Lung (tissue), 12 donors: Measurements from ENCODE around the gene SYNE1. TPM values are rescaled to one million over a fixed set of nuclear protein-coding genes. Genes with fewer than 3 reads are reported as not detected.

Experiments used
- ATAC-seq: fragments of 200-7000 bp; cut with Tn5 transposase; one replicate; pipeline ENCODE4 v1.9.1; 2020; ENCODE audit warnings: moderate number of reproducible peaks; ENCODE audit not compliant: insufficient read depth, low FRiP score
- DNase-seq, 3 donors: peaks; one replicate each; pipeline ENCODE4 v3.0.0-alpha.2; 2013 to 2017
- H3K27ac ChIP-seq, 2 donors: one replicate each; pipeline ENCODE4 v1.5.1; 2013; ENCODE audit warnings: mild to moderate bottlenecking in 2 of 2, moderate library complexity in 2 of 2, control low read depth in 1 of 2, inconsistent platforms in 1 of 2, low read depth in 1 of 2, low read length in 1 of 2
- H3K27me3 ChIP-seq, 3 donors: one replicate each; pipeline ENCODE4 v1.5.1; 2013; ENCODE audit warnings: low read length in 2 of 3; ENCODE audit not compliant: control insufficient read depth in 3 of 3, insufficient read depth in 3 of 3
- H3K36me3 ChIP-seq, 4 donors: one replicate each; pipeline ENCODE4 v1.5.1; 2013; ENCODE audit warnings: low read length in 4 of 4, mild to moderate bottlenecking in 1 of 4, moderate library complexity in 1 of 4; ENCODE audit not compliant: control insufficient read depth in 4 of 4, insufficient read depth in 4 of 4
- H3K4me1 ChIP-seq, 5 donors: one replicate each; pipeline ENCODE4 v1.5.1; 2013; ENCODE audit warnings: low read length in 5 of 5, mild to moderate bottlenecking in 2 of 5, moderate library complexity in 1 of 5; ENCODE audit not compliant: control insufficient read depth in 5 of 5, insufficient read depth in 5 of 5
- H3K4me3 ChIP-seq: one replicate; pipeline ENCODE4 v1.5.1; 2013; ENCODE audit warnings: mild to moderate bottlenecking, control low read depth, moderate library complexity
- H3K9ac ChIP-seq, 2 donors: one replicate each; pipeline ENCODE4 v1.5.1; 2013; ENCODE audit warnings: low read length in 2 of 2, control low read depth in 1 of 2; ENCODE audit not compliant: insufficient read depth in 1 of 2
- H3K9me3 ChIP-seq, 4 donors: one replicate each; pipeline ENCODE4 v1.5.1; 2013; ENCODE audit warnings: low read length in 3 of 4, mild to moderate bottlenecking in 1 of 4, moderate library complexity in 1 of 4; ENCODE audit not compliant: control insufficient read depth in 4 of 4, insufficient read depth in 3 of 4
- WGBS, 2 donors: extraction: QIAGEN DNeasy Blood & Tissue Kit; methylation state at CpG; one replicate each; pipeline ENCODE4 v1.1.7; 2013; 5-methylcytosine and 5-hydroxymethylcytosine counted together
- polyA plus RNA-seq, 2 donors: library from polyadenylated mRNA; stranded (reverse); fragments of 200-250 nt; gene quantifications; one replicate each; pipeline ENCODE4 v1.2.1, GENCODE V29; 2013
- total RNA-seq, 2 donors: library from RNA; depleted of rRNA in 1 of 2; stranded (reverse); fragments of >200 nt in 1 of 2; gene quantifications; one replicate each; pipeline ENCODE4 v1.2.1, GENCODE V29; 2014 to 2021
- TF ChIP-seq, protein P1 (sequence below): IDR thresholded peaks from 2 replicates; pipeline ENCODE4 v1.5.1; 2012; ENCODE audit warnings: mild to moderate bottlenecking; ENCODE audit errors: control extremely low read depth, extremely low read depth
- donor health status: control.
- donor health status: control.
- donor health status: Bipolar disorder and iron deficiency.
- donor health status: healthy.
- donor health status: DM: yes; HTN: yes; CAD: no.

SYNE1 gene
- total and polyA plus RNA-seq, 4 donors, result 26.4 to 352 (median 131) TPM

DNA sequence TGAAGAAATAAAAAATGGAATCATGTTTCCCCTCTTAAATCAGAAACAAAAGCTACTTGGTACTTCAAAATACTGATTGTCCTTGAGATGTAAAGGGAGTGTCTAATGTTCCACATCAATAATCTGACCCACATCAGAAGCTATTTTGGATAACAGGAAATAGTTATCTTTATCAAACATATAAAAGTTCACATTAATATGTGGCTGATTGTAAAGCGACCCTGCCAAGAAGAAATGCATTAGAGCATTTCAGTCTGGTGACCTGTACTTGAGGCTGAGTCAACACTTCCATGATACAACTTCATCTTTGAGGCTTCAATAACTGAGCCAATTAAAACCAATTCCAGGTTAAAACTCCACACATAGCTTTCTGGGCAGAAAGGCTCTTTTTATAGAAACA, 31.8 kb downstream of the SYNE1 start:
- peaks cover 0 to 4% (median 0%) of the 10 kb centered on the region in 5 donors for H3K4me1 ChIP-seq
- 56 to 63% methylated on average over 1 of the region's 1 CpG for WGBS, 2 donors
- no peak overlapping the region for H3K27ac ChIP-seq

DNA sequence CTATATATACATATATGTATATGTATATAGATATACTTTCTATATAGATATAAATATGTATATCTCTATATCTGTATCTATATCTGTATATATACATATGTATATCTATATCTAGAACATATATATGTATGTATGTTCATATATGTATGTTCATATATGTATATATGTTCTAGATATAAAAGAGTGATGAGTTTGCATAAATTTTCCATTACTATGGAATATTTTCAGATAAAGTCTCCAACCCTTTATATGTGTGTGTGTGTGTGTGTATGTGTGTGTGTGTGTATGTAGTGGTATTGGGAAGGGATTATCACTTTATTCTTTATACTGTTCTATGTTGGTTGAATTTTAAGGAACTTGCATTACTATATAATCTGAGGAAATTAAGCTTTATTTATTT, 33.3 kb downstream of the SYNE1 start:
- TF ChIP-seq, protein P1, sequence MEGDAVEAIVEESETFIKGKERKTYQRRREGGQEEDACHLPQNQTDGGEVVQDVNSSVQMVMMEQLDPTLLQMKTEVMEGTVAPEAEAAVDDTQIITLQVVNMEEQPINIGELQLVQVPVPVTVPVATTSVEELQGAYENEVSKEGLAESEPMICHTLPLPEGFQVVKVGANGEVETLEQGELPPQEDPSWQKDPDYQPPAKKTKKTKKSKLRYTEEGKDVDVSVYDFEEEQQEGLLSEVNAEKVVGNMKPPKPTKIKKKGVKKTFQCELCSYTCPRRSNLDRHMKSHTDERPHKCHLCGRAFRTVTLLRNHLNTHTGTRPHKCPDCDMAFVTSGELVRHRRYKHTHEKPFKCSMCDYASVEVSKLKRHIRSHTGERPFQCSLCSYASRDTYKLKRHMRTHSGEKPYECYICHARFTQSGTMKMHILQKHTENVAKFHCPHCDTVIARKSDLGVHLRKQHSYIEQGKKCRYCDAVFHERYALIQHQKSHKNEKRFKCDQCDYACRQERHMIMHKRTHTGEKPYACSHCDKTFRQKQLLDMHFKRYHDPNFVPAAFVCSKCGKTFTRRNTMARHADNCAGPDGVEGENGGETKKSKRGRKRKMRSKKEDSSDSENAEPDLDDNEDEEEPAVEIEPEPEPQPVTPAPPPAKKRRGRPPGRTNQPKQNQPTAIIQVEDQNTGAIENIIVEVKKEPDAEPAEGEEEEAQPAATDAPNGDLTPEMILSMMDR, result no peak
- no peaks in the 10 kb centered on the region for H3K27me3 ChIP-seq
- H3K9me3 ChIP-seq, result no peaks in the 10 kb centered on the region
- no peak overlapping the region for H3K9ac ChIP-seq
- no peak overlapping the region for H3K4me3 ChIP-seq
- H3K36me3 ChIP-seq, result no peaks in the 10 kb centered on the region
- H3K27ac ChIP-seq, result no peak overlapping the region
- ATAC-seq (no peak), DNase-seq (no peak)
- peaks cover 0 to 2% (median 0%) of the 10 kb centered on the region in 5 donors for H3K4me1 ChIP-seq

More for the DNA sequence above, 31.8 kb downstream of the SYNE1 start:
- H3K9me3 ChIP-seq, result no peaks in the 10 kb centered on the region
- DNase-seq (no peak), ATAC-seq (no peak)
- no peaks in the 10 kb centered on the region for H3K27me3 ChIP-seq
- H3K36me3 ChIP-seq, result no peaks in the 10 kb centered on the region
- no peak overlapping the region for H3K9ac ChIP-seq
- no peak overlapping the region for H3K4me3 ChIP-seq
- TF ChIP-seq, protein P1, result no peak

DNA sequence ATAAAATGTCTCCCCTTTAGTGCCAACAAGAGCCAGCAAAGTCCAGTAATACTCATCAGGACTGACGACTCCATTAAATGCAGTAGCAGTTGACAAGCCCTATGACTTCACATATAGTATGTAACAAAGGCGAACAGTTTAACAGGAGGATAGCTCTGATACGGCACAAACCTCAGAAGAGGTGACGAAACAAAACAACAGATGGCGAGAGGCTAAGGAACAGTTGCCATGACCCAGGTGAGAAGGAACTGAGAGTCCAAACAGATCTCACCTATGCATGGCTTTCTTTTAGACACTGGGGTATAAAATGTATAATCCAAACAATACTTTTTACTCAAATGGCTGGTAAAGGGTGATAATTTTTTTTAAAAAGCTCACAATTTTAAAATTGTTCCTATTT, 37.1 kb downstream of the SYNE1 start:
- H3K9me3 ChIP-seq, result no peaks in the 10 kb centered on the region
- peaks cover 0 to 2% (median 0%) of the 10 kb centered on the region in 5 donors for H3K4me1 ChIP-seq
- no peaks in the 10 kb centered on the region for H3K36me3 ChIP-seq
- no peak for ATAC-seq
- H3K9ac ChIP-seq, result no peak overlapping the region
- TF ChIP-seq, protein P1, result no peak
- peak overlapping the region in 1 of 2 donors; percentile 14 for H3K27ac ChIP-seq
- no peak overlapping the region for H3K4me3 ChIP-seq
- no peaks in the 10 kb centered on the region for H3K27me3 ChIP-seq
- WGBS, 2 donors, result 76 to 93% methylated on average over 5 of the region's 5 CpGs
- DNase-seq, result no peak

DNA sequence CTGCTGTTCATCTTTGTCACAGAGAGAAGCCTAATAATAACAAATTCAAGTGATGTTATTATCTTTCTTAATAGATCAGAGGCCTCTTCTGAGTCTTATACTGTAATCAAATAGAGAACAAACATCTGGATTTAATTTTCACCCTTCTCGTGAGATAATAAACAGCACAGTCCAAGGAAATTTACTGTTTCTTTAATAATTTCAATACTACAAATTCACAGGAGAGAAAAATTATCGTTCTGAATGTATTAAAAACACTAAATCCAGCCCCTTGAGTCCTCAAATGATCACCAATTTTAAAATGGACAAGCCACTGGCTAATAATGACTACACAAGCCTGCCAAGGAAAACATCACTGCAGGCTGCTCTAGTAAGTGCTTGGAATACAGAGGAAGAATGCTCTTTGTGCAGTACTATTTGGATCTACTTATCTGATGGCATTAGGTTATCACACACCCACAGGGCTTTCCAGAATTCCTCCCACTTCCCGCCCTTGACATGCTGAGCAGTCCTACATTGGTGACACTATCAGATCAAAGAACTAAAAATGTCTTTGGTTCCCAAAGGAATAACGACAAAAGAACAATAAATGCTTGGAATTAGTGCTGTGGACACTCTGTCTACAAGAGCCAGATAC, 38.1 kb downstream of the SYNE1 start:
- ATAC-seq, result no peak

More for the DNA sequence above, 38.1 kb downstream of the SYNE1 start:
- Histone ChIP-seq H3K27me3 (no peaks in the 10 kb centered on the region), H3K9ac (no peak overlapping the region), H3K4me1 (peaks cover 0 to 2% (median 0%) of the 10 kb centered on the region in 5 donors), H3K9me3 (no peaks in the 10 kb centered on the region), H3K36me3 (no peaks in the 10 kb centered on the region), H3K4me3 (no peak overlapping the region), H3K27ac (no peak overlapping the region)
- DNase-seq, result no peak
- TF ChIP-seq, protein P1, result no peak
- 54 to 75% methylated on average over 4 of the region's 4 CpGs for WGBS, 2 donors
